ENCODE results near the gene ZNF581.

The ZNF581 gene

GRCh38 chr19:55650602-55651230 is 7.3 kb downstream of the ZNF581 start:
- no peak for DNase-seq

GRCh38 chr19:55651236-55651635 is 7.8 kb downstream of the ZNF581 start:
- no peak for DNase-seq

- DNase-seq, result no peak
Measured at GRCh38 chr19:55652311-55653128, 9.1 kb downstream of the ZNF581 start.

GRCh38 chr19:55653651-55654322 is 10.3 kb downstream of the ZNF581 start:
- peak; percentile 97 for DNase-seq

GRCh38 chr19:55654323-55654867 is 10.9 kb downstream of the ZNF581 start:
- DNase-seq, result peak; percentile 99

GRCh38 chr19:55654868-55655647 is 11.6 kb downstream of the ZNF581 start, which contains the start of gene U2AF2:
Gene U2AF2 (plus strand): TSS chr19:55655035. CDS start chr19:55655105, 70 bp downstream.
- DNase-seq, result peak; percentile 97

- no peak for DNase-seq
Measured at GRCh38 chr19:55655648-55656040, 12.2 kb downstream of the ZNF581 start.

- DNase-seq, result no peak
Measured at GRCh38 chr19:55656552-55656951, 13.1 kb downstream of the ZNF581 start.

- DNase-seq, result no peak
Measured at GRCh38 chr19:55656988-55657747, 13.7 kb downstream of the ZNF581 start.

- DNase-seq, result no peak
Measured at GRCh38 chr19:55658846-55659459, 15.5 kb downstream of the ZNF581 start.

GRCh38 chr19:55659822-55660221 is 16.4 kb downstream of the ZNF581 start:
- DNase-seq, result no peak

GRCh38 chr19:55660404-55660803 is 17.0 kb downstream of the ZNF581 start:
- no peak for DNase-seq

- no peak for DNase-seq
Measured at GRCh38 chr19:55660991-55661390, 17.5 kb downstream of the ZNF581 start.

GRCh38 chr19:55661826-55662225 is 18.4 kb downstream of the ZNF581 start:
- no peak for DNase-seq

- no peak for DNase-seq
Measured at GRCh38 chr19:55663846-55664536, 20.5 kb downstream of the ZNF581 start.

GRCh38 chr19:55666343-55667005 is 23.0 kb downstream of the ZNF581 start:
- DNase-seq, result no peak

- DNase-seq, result no peak
Measured at GRCh38 chr19:55667006-55667381, 23.5 kb downstream of the ZNF581 start.

- no peak for DNase-seq
Measured at GRCh38 chr19:55667511-55667910, 24.1 kb downstream of the ZNF581 start.

GRCh38 chr19:55667958-55668357 is 24.5 kb downstream of the ZNF581 start:
- no peak for DNase-seq
